ENCODE data around the gene VWC2. TPM values are rescaled to one million over a fixed set of nuclear protein-coding genes. Genes with fewer than 3 reads are reported as not detected.
"Not testable (repeated sequence)": the region's sequence is repeated elsewhere in the genome, so short reads cannot be mapped to it uniquely, and the experiment has no call there.

Gene VWC2
- total and polyA plus RNA-seq, 2 donors, result 0.01 to 0.11 TPM

- no peak for DNase-seq (ENCODE audit: extremely low spot score)
- H3K36me3 ChIP-seq (ENCODE audit: insufficient read depth), result no peaks in the 10 kb centered on the region
- 66% methylated on average over 8 of the region's 8 CpGs for WGBS
- no peaks in the 10 kb centered on the region for H3K4me1 ChIP-seq (ENCODE audit: insufficient read depth)
- no peak overlapping the region for H3K4me3 ChIP-seq (ENCODE audit: low read depth, low read length)
- H3K27ac ChIP-seq (ENCODE audit: low read depth), result no peak overlapping the region
Observed at GRCh38 chr7:49848211-49848841, 74.9 kb downstream of the VWC2 start.

DNA sequence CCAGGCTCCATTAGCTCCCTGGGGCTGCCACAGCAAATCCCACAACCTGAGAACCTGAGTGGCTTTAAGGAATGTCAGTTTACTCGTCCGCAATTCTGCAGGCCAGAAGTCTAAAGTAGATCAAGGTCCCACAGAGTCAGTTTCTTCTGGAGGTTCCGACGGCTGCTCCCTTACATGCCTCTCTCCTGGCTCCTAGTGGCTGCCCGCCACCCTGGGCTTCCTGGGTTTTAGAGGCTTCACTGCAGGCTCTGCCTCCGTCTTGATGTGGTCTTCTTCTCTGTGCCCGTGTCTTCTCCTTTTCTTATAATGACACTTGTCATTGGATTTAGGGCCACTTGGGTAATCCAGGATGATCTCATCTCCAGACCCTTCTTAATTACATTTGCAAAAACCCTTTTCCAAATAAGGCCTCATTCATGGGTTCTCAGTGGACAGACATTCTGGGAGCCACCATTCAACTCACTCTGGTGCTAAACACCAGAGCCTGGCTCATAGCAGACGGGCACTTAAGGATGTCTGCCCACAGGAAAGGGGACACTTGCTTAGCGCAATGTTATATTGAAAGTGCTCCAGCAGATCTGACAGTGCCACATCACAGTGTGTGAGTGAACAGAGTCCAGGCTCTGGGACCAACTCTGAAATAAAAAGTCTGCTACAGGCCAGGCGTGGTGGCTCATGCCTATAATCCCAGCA lies 77.6 kb downstream of the VWC2 start:
- Histone ChIP-seq H3K27ac (ENCODE audit: low read depth) (no peak overlapping the region), H3K36me3 (ENCODE audit: insufficient read depth) (no peaks in the 10 kb centered on the region), H3K4me3 (ENCODE audit: low read depth, low read length) (no peak overlapping the region), H3K4me1 (ENCODE audit: insufficient read depth) (no peaks in the 10 kb centered on the region)
- 81% methylated on average over 10 of the region's 10 CpGs for WGBS
- no peak for DNase-seq (ENCODE audit: extremely low spot score)

- DNase-seq (ENCODE audit: extremely low spot score); H3K27ac ChIP-seq (ENCODE audit: low read depth); H3K4me1 ChIP-seq (ENCODE audit: insufficient read depth); H3K4me3 ChIP-seq (ENCODE audit: low read depth, low read length); H3K36me3 ChIP-seq (ENCODE audit: insufficient read depth): not testable (repeated sequence)
- WGBS, result 89% methylated on average over 9 of the region's 9 CpGs
Observed at GRCh38 chr7:49851614-49851934, 78.1 kb downstream of the VWC2 start.

DNA sequence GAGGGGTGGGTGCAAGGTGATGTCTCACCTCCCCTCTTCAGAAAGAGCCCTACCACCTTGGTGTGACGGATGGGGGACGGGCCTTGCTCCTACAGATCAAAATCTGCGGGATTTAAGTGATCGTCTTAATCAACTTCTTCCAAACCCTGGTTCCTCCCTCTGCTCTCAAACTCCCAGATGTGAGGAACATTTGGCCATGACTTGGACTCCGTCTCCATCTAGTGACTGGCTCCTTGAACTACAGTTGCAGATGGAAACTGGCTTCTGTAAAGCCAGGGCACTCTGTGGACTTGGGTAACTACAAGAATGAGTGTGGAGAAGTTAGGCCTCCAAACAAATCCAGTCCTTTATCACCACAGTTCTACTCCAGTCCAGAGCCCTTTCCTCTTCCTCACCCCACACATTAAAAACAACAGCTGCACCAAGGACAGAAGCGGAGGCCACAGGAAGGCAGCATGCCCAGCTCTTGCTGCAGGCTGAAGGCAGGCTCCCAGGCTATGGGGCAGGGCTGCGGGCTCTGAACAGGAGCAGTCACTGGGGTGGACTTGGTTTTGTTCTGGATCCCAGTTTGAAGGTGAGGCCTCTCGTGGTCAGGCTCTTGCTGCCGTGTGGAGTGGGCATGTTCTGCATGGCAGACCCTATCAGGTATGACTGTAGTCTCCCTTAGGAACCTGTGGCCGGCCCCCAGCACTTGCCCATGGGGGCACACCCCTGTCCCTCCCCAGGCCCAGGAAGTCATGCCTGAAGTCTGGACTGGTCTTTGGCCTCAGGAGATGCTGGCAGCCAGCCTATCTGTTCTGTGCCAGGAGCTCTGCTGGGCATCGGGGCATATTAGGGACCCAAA lies 79.4 kb downstream of the VWC2 start:
- no peaks in the 10 kb centered on the region for H3K4me1 ChIP-seq (ENCODE audit: insufficient read depth)
- WGBS, result 46% methylated on average over 11 of the region's 11 CpGs
- DNase-seq (ENCODE audit: extremely low spot score), result peak; percentile 41
- no peak overlapping the region for H3K27ac ChIP-seq (ENCODE audit: low read depth)
- no peak overlapping the region for H3K4me3 ChIP-seq (ENCODE audit: low read depth, low read length)
- H3K36me3 ChIP-seq (ENCODE audit: insufficient read depth), result no peaks in the 10 kb centered on the region

- no peak for DNase-seq (ENCODE audit: extremely low spot score)
- H3K4me3 ChIP-seq (ENCODE audit: low read depth, low read length), result no peak overlapping the region
- no peak overlapping the region for H3K27ac ChIP-seq (ENCODE audit: low read depth)
- no peaks in the 10 kb centered on the region for H3K4me1 ChIP-seq (ENCODE audit: insufficient read depth)
- H3K36me3 ChIP-seq (ENCODE audit: insufficient read depth), result no peaks in the 10 kb centered on the region
- 48% methylated on average over 7 of the region's 7 CpGs for WGBS
Observed at GRCh38 chr7:49855281-49855980, 82.0 kb downstream of the VWC2 start.

GRCh38 chr7:49860293-49860692 lies 86.9 kb downstream of the VWC2 start:
- DNase-seq (ENCODE audit: extremely low spot score), result no peak
- Histone ChIP-seq H3K4me1 (ENCODE audit: insufficient read depth) (no peaks in the 10 kb centered on the region), H3K36me3 (ENCODE audit: insufficient read depth) (no peaks in the 10 kb centered on the region), H3K4me3 (ENCODE audit: low read depth, low read length) (no peak overlapping the region), H3K27ac (ENCODE audit: low read depth) (no peak overlapping the region)
- 87% methylated on average over 1 of the region's 1 CpG for WGBS

- no peaks in the 10 kb centered on the region for H3K4me1 ChIP-seq (ENCODE audit: insufficient read depth)
- 25% methylated on average over 10 of the region's 10 CpGs for WGBS
- H3K27ac ChIP-seq (ENCODE audit: low read depth), result no peak overlapping the region
- no peak overlapping the region for H3K4me3 ChIP-seq (ENCODE audit: low read depth, low read length)
- DNase-seq (ENCODE audit: extremely low spot score), result peak; percentile 47
- H3K36me3 ChIP-seq (ENCODE audit: insufficient read depth), result no peaks in the 10 kb centered on the region
Observed at GRCh38 chr7:49866076-49866735, 92.8 kb downstream of the VWC2 start.

- H3K4me3 ChIP-seq (ENCODE audit: low read depth, low read length), result no peak overlapping the region
- H3K36me3 ChIP-seq (ENCODE audit: insufficient read depth), result no peaks in the 10 kb centered on the region
- 35% methylated on average over 5 of the region's 5 CpGs for WGBS
- no peaks in the 10 kb centered on the region for H3K4me1 ChIP-seq (ENCODE audit: insufficient read depth)
- no peak for DNase-seq (ENCODE audit: extremely low spot score)
- H3K27ac ChIP-seq (ENCODE audit: low read depth), result no peak overlapping the region
Observed at GRCh38 chr7:49866910-49867309, 93.5 kb downstream of the VWC2 start.

DNA sequence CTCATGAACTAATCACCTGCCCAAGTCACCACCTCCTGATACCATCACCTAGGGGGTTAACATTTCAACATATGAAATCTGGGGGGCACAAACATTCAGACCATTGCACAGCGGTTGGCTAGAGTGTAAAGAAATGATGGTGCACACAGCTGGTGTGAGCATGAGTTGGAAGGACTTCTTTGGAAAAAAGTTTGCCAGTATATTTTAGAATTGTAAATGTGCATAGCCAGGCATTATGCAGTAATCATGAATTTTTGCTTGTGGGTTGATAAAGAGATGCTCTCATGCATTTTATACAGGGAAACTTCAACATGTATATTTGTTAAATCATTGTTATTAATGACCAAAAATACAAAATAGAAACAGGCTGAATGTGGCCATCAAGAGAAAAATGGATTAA lies 100.0 kb downstream of the VWC2 start:
- 89% methylated on average over 1 of the region's 1 CpG for WGBS
- H3K27ac ChIP-seq (ENCODE audit: low read depth), result no peak overlapping the region
- H3K4me3 ChIP-seq (ENCODE audit: low read depth, low read length), result no peak overlapping the region
- H3K36me3 ChIP-seq (ENCODE audit: insufficient read depth), result no peaks in the 10 kb centered on the region
- H3K4me1 ChIP-seq (ENCODE audit: insufficient read depth), result no peaks in the 10 kb centered on the region
- DNase-seq (ENCODE audit: extremely low spot score), result no peak

GRCh38 chr7:49875336-49875735 lies 101.9 kb downstream of the VWC2 start:
- H3K36me3 ChIP-seq (ENCODE audit: insufficient read depth), result no peaks in the 10 kb centered on the region
- H3K27ac ChIP-seq (ENCODE audit: low read depth), result no peak overlapping the region
- 98% methylated on average over 1 of the region's 1 CpG for WGBS
- DNase-seq (ENCODE audit: extremely low spot score), result no peak
- no peaks in the 10 kb centered on the region for H3K4me1 ChIP-seq (ENCODE audit: insufficient read depth)
- no peak overlapping the region for H3K4me3 ChIP-seq (ENCODE audit: low read depth, low read length)

DNA sequence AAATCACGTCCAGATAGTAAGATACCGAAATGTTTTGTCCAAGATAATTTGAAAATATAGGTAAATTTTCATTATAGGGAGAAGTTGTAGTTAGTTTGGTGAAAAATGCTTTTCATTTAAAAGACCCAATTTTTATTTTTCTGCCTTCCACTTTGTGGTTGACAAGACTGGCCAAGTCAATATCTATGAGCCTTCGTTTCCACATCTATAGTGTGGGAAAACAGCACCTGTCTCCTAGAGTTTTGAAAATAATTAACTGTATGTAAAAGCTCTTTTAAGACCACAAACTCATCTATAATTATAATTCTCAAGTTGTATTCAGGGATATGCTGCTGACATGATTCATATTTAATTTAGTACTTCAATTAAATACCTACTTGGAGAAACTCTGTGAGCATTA lies 102.8 kb downstream of the VWC2 start:
- no peak overlapping the region for H3K4me3 ChIP-seq (ENCODE audit: low read depth, low read length)
- no peak for DNase-seq (ENCODE audit: extremely low spot score)
- no peak overlapping the region for H3K27ac ChIP-seq (ENCODE audit: low read depth)
- H3K4me1 ChIP-seq (ENCODE audit: insufficient read depth), result no peaks in the 10 kb centered on the region
- H3K36me3 ChIP-seq (ENCODE audit: insufficient read depth), result no peaks in the 10 kb centered on the region
- WGBS, result 87% methylated on average over 3 of the region's 3 CpGs

- Histone ChIP-seq H3K4me1 (ENCODE audit: insufficient read depth) (no peaks in the 10 kb centered on the region), H3K36me3 (ENCODE audit: insufficient read depth) (no peaks in the 10 kb centered on the region), H3K4me3 (ENCODE audit: low read depth, low read length) (no peak overlapping the region), H3K27ac (ENCODE audit: low read depth) (no peak overlapping the region)
- 11% methylated on average over 2 of the region's 2 CpGs for WGBS
- DNase-seq (ENCODE audit: extremely low spot score), result no peak
Observed at GRCh38 chr7:49878089-49878488, 104.7 kb downstream of the VWC2 start.

GRCh38 chr7:49878627-49879026 lies 105.2 kb downstream of the VWC2 start:
- WGBS, result 38% methylated on average over 3 of the region's 3 CpGs

More at GRCh38 chr7:49878627-49879026, 105.2 kb downstream of the VWC2 start:
- DNase-seq (ENCODE audit: extremely low spot score), result no peak
- no peak overlapping the region for H3K4me3 ChIP-seq (ENCODE audit: low read depth, low read length)
- no peak overlapping the region for H3K27ac ChIP-seq (ENCODE audit: low read depth)
- no peaks in the 10 kb centered on the region for H3K4me1 ChIP-seq (ENCODE audit: insufficient read depth)
- H3K36me3 ChIP-seq (ENCODE audit: insufficient read depth), result no peaks in the 10 kb centered on the region
